HG02840 (cell line): ENCODE measurements around the gene CFAP157.

Source experiments
- ATAC-seq: cut with Tn5 transposase; IDR thresholded peaks from one replicate; pipeline ENCODE4 v1.9.1; 2021; ENCODE audit warnings: mild to moderate bottlenecking, moderate library complexity, moderate number of reproducible peaks; ENCODE audit not compliant: unreplicated experiment, low FRiP score

The CFAP157 gene

DNA sequence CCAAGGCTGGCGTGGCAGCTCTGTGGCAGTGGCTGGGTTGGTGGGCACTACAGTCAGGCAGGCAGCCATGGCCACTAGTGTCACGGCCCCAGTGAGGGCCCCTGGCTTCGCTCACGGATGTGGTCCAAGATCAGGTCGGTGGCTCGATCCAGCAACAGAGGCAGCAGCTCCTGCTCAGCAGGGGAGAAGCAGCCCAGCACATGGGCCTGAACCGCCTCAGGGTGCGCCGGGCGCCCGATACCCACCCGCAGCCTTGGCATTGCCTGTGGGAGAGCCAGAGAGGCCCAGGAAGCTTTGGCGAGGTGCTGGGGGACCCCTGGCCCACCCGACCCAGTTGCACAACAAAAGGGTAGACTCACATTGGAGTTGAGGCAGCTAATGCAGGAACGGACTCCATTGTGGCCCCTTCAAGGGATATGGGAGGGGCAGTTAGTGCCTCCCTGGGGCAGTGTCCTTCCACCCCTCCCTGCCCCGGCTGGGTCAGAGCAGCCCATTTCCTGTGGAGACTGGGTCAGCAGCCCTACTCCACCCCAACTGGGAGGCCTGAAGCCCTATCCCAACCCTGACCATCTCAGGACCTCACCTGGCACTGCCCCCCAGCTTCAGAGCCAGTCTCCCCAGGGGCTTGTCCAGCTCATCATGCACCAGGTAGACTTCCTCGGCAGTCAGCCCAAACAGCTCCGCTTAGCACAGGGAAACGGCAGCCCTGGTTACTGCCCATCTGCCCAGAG is 7.4 kb downstream of the CFAP157 start:
- no peak for ATAC-seq

DNA sequence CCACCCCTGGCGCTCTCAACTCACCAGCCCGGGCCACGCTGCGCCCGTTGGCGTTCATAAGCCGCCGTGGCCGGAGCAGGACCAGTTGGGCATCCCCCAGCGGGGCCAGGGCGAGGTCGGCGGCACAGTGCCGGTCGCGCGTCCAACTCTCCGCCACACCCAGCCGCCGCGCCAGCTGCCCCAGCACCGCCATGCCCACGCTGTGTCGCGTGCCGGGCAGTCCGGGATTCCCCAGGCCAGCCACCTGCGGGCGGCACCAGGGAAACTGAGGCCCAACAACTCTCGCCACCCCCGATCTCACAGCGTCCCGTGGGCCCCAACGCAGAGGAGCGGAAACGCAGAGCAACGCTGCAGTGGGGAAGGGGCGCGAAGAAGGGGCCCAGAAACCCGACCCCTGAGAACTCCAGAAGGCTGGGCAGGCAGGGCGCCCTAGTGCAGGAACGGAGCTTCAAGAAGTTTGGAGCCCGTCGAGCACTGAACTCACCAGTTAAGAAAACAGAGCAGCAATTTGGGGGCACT is 8.2 kb downstream of the CFAP157 start:
- ATAC-seq: no peak

DNA sequence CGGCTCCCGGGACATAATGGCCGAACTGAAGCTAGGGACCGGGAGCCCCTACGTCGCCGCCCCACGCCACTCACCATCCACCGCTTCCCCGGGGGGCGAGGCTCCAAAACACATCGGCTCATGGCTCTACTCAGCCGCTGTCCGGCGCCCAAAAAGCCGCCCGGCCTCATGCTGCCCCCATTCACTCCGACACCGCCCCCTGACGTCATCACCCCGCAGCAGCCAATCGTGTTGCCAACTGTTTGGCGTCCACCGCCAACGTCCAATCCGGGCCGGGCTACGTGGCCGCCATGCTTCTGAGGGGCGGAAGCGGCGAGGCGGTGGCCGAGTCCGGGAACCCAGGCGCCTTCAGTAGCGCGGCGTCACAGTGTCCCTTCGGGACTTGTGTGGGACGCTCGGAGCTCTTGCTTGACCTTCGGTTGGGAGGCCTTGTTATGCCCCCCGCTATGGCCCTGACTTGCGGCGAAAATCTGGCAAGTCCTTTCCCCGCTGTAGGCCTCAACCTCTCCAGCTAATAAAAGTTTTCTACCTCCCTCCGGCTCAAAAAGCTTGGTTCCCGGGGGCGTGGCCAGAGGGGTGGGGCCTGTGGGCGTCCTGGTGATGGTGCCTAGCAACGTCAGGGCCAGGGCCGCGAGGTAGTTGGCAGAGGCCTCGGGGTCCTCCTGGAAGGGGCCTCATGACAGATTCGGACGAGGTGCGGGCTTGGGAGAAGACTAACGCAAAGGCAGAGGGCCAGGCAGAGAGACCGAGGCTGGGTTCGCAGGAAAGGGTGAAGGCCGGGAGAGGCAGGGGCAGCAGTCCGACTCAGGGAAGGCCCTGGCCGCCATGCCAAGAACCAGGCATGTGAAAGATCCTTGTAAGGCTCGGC is 8.9 kb downstream of the CFAP157 start, which contains the start of the genes PTRH1 and TTC16:
Gene PTRH1, minus strand, starts transcription at position 194 of the 868 bp plus-strand sequence. Its CDS starts 24 bp downstream, at position 170.
Gene TTC16, plus strand, starts transcription at position 610 of the 868 bp plus-strand sequence. Its CDS starts 67 bp downstream, at position 677.
- peak; percentile 91 for ATAC-seq

DNA sequence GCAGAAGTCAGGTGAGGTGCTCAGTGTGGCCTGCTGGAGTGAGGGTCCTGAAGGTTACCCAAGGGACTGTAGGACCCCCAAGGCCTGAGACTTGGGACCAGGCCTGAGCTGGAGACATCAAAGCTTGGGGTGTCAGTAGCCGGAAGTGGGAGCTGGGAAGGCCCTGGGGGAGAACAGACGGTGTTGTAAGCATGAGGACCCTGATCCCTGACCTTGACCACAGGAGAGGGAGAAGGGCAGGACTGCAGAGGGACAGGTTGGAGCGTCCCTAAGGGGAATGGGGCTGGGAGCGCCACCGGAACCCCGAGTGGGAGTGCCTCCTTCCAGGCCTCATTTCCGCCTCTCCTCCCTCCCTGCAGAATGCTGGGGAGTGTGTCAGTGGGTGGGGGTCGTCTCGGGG is 9.6 kb downstream of the CFAP157 start:
- no peak for ATAC-seq

DNA sequence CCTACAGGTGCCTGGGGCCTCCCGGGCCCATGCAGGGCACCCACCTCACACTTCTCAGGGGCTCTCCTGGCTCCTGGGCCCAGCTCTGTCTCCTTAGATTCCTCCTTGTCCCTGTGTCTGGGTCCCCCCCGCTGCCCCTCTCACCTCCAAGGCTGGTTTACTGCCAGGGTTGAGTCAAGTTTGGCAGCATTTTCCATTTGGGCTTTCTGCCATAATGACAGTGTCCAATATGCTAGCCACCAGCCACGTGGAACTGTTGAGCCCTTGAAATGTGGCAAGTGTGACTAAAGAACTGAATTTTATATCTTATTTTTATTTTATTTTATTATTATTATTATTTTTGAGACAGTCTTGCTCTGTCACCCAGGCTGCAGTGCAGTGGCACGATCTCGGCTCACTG is 11.0 kb downstream of the CFAP157 start:
- ATAC-seq: no peak

DNA sequence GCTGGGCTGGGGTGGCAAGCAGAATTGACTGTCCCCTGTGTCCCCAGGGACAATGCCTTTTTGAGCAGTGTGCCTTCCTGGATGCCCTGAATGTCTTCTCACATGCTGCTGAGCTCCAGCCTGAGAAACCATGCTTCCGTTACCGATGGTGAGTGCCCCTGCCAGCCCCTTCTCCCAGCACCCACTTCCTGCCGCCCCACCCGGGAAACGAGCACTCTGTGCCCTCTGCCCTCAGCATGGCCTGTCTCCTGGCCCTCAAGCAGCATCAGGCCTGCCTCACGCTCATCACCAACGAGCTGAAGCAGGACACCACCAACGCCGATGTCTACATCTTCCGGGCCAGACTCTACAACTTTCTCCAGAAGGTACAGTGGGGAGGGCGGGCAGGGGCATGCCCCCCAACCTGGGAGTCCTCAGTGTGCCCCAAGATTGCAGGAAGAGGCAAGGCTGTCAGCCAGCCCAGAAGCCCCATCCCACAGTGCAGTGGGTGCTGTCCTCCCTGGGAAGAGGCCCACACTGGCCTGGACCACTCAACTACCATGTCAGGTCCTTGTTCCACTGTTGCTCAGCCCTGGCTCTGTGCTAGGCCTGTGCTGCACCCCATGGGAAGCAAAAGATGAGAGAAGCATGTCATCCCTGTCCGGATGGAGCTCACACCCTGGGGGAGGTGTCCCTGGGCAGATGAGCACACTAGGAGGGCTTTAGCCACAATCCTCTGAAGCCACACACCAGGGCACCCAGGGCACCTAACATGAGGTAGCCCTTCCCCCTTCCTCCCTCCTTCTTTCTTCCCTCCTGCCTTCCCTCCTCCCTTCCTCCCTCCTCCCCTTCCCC is 13.5 kb downstream of the CFAP157 start:
- no peak for ATAC-seq

DNA sequence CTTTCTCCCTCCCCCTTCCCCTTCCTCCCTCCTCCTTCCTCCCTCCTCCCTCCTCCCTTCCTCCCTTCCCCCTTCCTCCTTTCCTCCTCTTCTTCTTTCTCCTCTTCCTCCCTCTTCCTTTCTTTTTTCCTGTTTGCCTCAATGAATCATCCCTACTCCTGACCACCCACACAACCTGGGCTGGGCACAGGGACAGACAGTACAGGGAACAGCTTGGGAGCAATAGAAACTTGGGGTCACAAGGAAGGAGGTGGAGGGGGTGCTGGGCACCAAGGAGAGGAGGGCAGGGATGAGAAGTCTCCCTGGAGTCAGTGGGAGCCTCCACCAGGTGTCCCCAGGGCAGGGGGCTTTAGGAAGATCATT is 14.1 kb downstream of the CFAP157 start:
- no peak for ATAC-seq

DNA sequence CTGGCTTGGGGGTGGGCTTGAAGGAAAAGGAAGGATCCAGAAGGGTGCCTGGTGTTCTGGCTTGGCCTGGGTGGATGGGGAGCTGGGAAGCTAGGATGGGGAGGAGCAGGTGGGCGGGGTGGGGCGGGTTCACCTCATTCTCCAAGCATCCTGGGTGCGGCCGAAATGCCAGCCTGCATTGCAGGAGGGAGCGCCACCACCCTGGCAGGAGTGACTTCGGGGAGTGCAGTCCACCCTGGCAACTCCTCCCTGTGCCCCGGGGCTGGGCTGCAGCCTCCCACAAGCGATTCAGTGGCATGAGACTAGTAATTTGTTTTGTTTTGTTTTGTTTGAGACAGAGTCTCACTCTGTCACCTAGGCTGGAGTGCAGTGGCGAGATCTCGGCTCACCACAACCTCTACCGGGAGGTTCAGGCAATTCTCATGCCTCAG is 14.6 kb downstream of the CFAP157 start:
- no peak for ATAC-seq

DNA sequence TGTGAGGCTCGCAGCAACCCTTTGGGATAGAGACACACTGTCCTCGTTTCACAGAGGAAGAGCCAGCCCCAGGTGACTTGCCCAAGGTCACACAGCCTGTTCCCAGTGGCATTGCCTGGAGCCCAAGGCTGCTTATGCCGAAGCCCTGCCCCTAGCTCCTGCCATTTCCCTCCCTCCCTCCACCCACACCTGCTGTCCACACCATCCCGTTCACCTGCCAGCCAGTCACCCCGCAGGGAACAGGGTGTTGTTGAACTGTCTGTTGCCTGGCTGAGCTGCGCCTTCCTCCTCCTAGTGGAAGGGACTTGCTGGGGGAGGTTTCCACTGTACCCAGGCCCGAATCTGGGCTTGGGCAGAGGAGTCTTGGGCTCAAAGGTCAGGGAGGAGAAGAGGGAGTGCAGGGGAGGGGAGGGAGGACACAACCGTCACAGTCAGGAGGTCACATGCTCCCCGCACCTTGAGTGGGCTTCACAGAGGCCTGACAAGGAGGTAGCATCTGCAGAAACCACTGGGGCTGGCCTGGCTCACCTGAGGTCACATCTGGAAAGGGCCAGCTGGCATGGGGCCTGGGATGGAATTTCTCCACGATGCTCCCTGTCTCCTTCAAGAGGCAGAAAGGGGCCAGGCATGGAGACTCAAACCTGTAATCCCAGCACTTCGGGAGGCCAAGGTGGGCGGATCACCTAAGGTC is 15.4 kb downstream of the CFAP157 start:
- ATAC-seq: no peak

DNA sequence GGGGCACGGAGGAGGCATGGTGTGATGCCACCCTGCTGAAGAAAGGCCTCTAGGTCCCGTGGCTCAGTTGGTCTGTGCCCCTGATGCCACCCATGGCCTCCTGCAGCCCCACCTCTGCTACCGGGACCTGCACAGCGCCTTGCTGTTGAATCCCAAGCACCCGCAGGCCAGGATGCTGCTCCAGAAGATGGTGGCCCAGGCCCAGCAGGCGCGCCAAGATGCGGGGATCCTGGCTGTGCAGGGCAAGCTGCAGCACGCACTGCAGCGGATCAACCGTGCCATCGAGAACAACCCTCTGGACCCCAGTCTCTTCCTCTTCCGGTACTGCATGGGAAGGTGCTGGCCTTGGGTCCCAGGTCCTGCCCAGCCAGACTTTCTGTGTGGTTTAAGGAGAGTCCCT is 16.2 kb downstream of the CFAP157 start:
- ATAC-seq: no peak

DNA sequence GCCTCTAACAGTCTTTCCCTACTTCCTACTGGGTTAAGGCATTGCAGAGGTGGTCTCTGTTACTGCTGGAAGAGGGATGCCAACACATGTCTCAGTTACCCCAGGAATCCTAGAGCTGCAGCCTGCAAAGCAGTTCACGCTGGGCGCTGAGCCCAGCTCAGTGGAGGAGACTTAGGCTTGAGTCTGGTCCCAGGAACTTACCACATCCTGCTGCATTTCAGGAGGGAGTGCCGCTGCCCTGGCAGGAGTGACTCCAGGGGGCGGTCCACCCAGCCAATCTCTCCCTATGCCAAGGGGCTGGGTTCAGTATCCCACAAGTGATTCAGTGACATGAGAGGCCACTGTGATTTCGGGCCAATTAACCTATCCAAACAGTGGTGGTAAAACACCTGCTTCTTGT is 16.7 kb downstream of the CFAP157 start:
- no peak for ATAC-seq

DNA sequence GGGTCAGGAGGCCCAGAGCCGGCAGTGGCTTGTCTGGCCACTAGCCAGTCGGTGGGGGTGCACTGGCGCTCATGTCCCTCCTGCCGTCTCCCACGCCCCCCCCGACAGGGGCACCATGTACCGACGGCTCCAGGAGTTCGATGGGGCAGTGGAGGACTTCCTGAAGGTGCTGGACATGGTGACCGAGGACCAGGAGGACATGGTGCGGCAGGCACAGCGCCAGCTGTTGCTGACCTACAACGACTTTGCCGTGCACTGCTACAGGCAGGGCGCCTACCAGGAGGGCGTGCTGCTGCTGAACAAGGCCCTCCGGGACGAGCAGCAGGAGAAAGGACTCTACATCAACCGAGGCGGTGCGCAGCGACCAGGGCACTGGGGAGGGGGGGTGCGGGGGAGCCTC is 17.2 kb downstream of the CFAP157 start:
- ATAC-seq: no peak

DNA sequence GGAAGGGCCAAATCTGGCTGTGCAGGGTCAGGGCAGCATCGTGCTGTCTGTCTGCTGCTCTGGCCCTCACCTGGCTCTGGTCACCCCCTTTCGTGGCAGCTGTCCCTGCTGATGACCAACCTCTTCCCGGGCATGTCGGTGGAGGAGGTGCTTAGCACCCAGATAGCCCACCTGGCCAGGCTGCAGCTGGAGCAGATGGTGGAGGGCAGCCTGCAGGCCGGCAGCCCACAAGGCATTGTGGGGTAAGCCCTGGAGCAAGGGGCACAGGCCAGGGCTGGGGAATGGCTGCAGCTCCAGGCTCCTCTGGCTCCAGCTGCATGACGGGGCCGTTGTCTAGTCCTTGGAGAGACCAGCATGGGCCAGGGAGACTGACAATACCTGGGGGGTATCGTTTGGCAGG is 20.1 kb downstream of the CFAP157 start:
- no peak for ATAC-seq

DNA sequence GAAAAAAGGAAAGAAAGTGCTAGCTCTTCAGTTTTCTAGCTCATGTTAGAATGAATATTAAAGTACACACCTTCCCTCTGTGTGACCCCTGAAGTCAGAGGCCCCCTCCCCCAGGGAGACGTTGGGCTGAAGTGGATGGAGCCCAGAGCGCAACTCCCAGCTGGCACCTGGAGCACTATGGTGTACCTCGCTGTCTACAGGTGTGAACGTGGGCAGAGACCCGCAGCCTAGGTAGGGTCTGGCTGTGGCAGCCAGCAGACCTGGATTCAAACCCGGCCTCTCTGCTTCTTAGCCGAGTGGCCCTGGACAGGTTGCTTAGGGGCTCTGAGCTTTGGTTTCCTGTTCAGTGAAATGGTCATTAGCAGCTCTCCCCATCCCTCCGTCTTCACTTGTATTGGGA is 22.0 kb downstream of the CFAP157 start:
- ATAC-seq: no peak

DNA sequence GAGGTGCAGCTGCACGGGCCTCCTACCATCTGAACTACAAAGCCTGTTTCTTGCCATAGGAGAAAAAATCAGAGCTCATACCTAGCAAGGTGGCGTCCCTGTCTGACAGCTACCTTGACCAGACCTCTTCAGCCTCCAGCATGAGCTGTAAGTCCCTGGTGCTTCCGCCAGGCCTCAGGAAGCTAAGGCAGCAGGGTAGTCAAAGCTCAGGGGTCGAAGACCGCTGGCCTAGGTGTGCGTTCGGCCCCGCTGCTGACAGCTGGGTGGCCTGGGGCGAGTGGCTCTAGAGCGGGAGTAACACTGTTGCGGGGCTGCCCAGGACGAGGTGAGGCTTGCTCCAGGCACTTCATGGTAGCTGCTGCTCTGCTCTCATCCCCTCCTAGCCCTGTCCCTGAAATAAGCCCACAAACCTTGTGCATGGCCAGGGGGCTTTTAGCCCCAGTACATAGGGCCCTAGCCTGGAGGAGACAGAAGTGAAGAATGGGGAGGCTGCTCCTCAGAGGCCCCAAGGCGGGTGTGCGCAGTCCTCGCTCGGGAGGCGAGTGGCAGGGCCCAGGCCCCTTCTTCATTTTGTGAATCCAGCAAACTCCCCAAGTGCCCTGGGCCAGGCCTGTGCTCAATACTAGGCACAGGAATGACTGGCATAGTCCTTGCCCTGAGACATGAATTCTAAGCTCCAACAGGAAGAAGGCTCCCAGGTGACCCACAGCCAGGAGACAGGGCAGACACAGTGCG is 22.9 kb downstream of the CFAP157 start:
- ATAC-seq: no peak

DNA sequence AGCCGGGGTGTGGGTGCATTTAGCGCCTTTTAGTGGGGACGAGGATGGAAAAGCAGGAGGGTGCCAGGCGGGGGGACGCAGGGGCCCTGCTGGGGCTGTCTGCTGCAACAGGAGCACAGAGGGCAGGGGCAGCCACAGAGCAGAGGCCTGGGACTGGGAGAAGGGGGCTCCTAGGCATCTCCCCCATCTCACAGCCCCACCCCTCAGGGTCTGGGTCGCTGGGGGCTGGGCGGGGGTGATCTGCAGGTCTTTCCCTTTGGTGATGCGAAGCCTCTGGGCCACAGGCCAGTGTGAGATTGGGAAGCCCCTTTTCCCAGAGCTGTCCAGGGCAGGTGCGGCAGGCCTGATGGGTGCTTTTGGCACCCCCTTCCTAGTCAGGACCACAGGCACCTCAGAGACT is 23.5 kb downstream of the CFAP157 start:
- ATAC-seq: no peak

DNA sequence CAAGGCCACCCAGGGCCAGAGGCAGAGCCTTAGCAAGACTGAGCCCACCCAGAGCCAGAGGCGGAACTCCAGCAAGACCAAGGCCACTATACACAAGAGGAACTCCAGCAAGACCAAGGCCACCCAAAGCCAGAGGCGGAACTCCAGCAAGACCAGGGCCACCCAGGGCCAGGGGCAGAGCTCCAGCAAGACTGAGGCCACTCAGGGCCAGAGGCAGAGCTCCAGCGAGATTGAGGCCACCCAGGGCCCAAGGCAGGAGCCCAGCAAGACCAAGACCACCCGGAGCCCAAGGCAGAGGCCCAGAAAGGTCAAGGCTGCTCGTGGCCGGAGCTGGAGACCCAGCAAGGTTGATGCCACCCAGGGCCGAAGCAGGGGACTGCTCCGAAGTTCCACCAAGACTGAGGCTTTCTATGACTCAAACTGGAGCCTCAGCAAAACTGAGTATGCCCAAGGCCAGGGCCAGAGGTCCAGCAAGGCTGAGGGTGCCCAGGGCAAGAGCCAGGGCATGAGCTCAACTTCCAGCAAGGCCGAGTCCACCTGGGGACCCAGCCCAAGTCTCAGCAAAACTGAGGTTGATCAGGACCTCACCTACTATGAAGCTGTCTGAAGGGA is 24.1 kb downstream of the CFAP157 start:
- ATAC-seq: no peak

DNA sequence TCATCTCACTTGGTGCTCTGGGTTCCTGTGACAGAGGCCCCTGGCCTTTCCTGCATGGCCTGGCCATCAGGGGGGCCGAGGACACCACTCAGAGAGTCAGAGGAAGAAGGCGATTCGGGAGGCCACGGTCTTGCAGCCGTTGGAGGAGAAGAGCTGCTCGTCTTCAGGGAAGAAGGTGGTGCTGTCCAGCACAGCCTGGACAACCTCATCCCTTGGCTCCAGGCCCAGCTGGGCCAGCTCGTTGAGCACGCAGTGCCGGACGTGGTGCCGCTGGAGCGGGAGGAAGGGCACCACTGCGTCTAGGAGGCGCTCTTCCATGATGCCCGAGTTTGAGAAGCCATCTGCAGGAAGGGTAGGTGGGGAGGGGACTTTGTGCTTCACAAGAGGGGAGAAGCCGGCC is 25.1 kb downstream of the CFAP157 start:
- ATAC-seq: no peak

DNA sequence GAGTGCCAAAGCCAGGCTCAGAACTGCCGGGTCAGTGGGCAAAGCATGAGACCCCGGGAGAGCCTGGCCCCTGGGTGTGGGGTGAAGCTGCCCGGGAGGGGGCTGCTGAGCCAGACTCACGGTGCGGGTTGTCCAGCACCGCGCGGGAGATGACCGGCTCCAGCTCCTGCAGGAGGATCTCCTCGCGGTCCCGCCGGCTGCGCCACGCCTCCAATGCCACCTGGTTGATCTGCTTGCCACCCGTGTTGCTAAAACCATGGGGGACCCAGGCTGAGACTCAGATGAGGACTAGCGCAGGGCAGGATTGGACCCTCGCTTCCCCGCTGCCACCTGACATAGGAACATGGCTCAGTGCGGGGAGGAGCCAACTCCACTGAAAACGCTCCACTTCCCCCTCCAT is 25.7 kb downstream of the CFAP157 start:
- ATAC-seq: no peak
